ENCODE measurements around the gene CCL3. TPM values are rescaled to one million over a fixed set of nuclear protein-coding genes. Genes with fewer than 3 reads are reported as not detected.

CCL3 gene
- total and polyA plus RNA-seq, 2 of the 4 experiments (the other 2 are of a cell fraction), result not detected

- ATAC-seq (ENCODE audit: low read depth) (no peak), DNase-seq (no peak)
- H3K56ac ChIP-seq (ENCODE audit: extremely low read depth, insufficient read depth, low read length), result no peak overlapping the region
- dilution Hi-C loops (cut with HindIII; ENCODE audit: low sequenced_read_pairs, unreplicated experiment) (no loop called here), in situ Hi-C loops (cut with MboI; ENCODE audit: low sequenced_read_pairs) (no loop called here), intact Hi-C loops (cut with micrococcal nuclease) (no loop called here)
- no peak overlapping the region for H3K4ac ChIP-seq (ENCODE audit: low read depth, low read length)
- no peaks in the 10 kb centered on the region for H4K20me1 ChIP-seq (ENCODE audit: insufficient read depth, low read length)
- no peak overlapping the region for H4K5ac ChIP-seq (ENCODE audit: low read depth, low read length)
- no peak overlapping the region for H2BK20ac ChIP-seq (ENCODE audit: low read depth, low read length)
- no peak for TF ChIP-seq MXI1 (IDR thresholded peaks at IDR 0.05; ENCODE audit: borderline replicate concordance, low read depth, low read length)
- TF ChIP-seq RCOR1 (IDR thresholded peaks at IDR 0.05; ENCODE audit: insufficient replicate concordance, low read length), result no peak
- no peak for TF ChIP-seq CEBPB (IDR thresholded peaks at IDR 0.05; ENCODE audit: low read depth, low read length)
- TF ChIP-seq BHLHE40 (IDR thresholded peaks at IDR 0.05; ENCODE audit: low read depth, low read length), result no peak
- no peak for TF ChIP-seq USF2 (IDR thresholded peaks at IDR 0.05; ENCODE audit: low read depth, low read length)
- no peak for TF ChIP-seq FOS (IDR thresholded peaks at IDR 0.05; ENCODE audit: low read depth, low read length)
- no peaks in the 10 kb centered on the region for H3K27me3 ChIP-seq (ENCODE audit: control insufficient read depth, insufficient read depth, low read length)
- H3K9me1 ChIP-seq (ENCODE audit: insufficient read depth, low read length), result no peaks in the 10 kb centered on the region
- 49% methylated on average over 4 of the region's 4 CpGs; no CpG with 5 or more reads in 1 of the 2 experiments for WGBS, 2 experiments (ENCODE audit: extremely low coverage in 2 of 2, insufficient read length in 1 of 2)
- no peaks in the 10 kb centered on the region for H3K36me3 ChIP-seq (ENCODE audit: control insufficient read depth, insufficient read depth, low read length)
- no peak overlapping the region for H3K4me2 ChIP-seq (ENCODE audit: low read depth, low read length)
- no peak overlapping the region for H3K4me3 ChIP-seq (ENCODE audit: insufficient read depth, low read depth, low read length)
- no peak overlapping the region for H2BK120ac ChIP-seq (ENCODE audit: low read depth, low read length)
- no peak overlapping the region for H2AFZ ChIP-seq (replicated peaks; ENCODE audit: low read length, poor library complexity)
- H3K9me3 ChIP-seq (ENCODE audit: control insufficient read depth, insufficient read depth, low read length), result peaks cover 4% of the 10 kb centered on the region; the same call in 1 of the 2 replicates
- BruUV-seq (replicated peaks), result no TSS peak
- H3K9ac ChIP-seq (ENCODE audit: low read depth, low read length), result no peak overlapping the region
- no peak overlapping the region for H3K18ac ChIP-seq (ENCODE audit: low read depth, low read length)
- no peaks in the 10 kb centered on the region for H3K79me1 ChIP-seq (ENCODE audit: low read depth in 1 of 2, low read length in 2 of 2)
- CTCF ChIA-PET, result no interaction called here
- H4K91ac ChIP-seq (ENCODE audit: insufficient read depth, low read depth, low read length), result no peak overlapping the region
- no peak overlapping the region for H2AK5ac ChIP-seq (ENCODE audit: low read depth, low read length)
- H3K23ac ChIP-seq (ENCODE audit: low read depth, low read length), result no peak overlapping the region
- H4K8ac ChIP-seq (ENCODE audit: low read depth in 2 of 2, low read length in 2 of 2), result no peak overlapping the region
- POLR2A ChIA-PET (ENCODE audit: unreplicated experiment), result no interaction called here
- no peaks in the 10 kb centered on the region for H3K4me1 ChIP-seq (ENCODE audit: control insufficient read depth, insufficient read depth, low read length)
- no peak overlapping the region for H3K14ac ChIP-seq (replicated peaks; ENCODE audit: low read depth, low read length)
- no peak overlapping the region for H3K27ac ChIP-seq (ENCODE audit: insufficient read depth, low read length)
- H2BK15ac ChIP-seq (ENCODE audit: low read depth, low read length), result no peak overlapping the region
- no peak overlapping the region for H2BK5ac ChIP-seq (ENCODE audit: low read depth, low read length, poor library complexity, severe bottlenecking)
- no peak overlapping the region for H2AK9ac ChIP-seq (replicated peaks; ENCODE audit: low read depth, low read length, poor library complexity)
These were observed 38.6 kb upstream of the CCL3 start for GRCh38 chr17:36128411-36128978.
